Activated CD8-positive, alpha-beta memory T cell treated with anti-CD3 and anti-CD28 coated beads, Interleukin-2, amount 10 ng/mL, durations not matched to agents 7 days and 5 days (primary cell): ENCODE measurements around the gene MYH14. TPM values are rescaled to one million over a fixed set of nuclear protein-coding genes. Genes with fewer than 3 reads are reported as not detected.
"Not testable (repeated sequence)": the region's sequence is repeated elsewhere in the genome, so short reads cannot be mapped to it uniquely, and the experiment has no call there.

ENCODE experiments used
- ATAC-seq: fragments of 150-1000 bp; cut with Tn5 transposase; one replicate; pipeline ENCODE4 v1.10.0; 2021; ENCODE audit warnings: moderate library complexity
- CTCF ChIA-PET: fragments of 350-600 bp; sonication (Branson Sonifier 250); formaldehyde crosslinking; loops from one replicate; lab custom pipeline; 2021; ENCODE audit warnings: antibody characterized with exemption; lab: Charles Lee
- DNase-seq: peaks from one replicate; pipeline ENCODE4 v3.0.0-alpha.2; 2020
- H3K27ac Mint-ChIP-seq: one replicate; pipeline ENCODE4 v1.8.0; 2021; ENCODE audit warnings: mild to moderate bottlenecking, mixed read lengths
- H3K27me3 Mint-ChIP-seq: one replicate; pipeline ENCODE4 v1.8.0; 2021; ENCODE audit warnings: mixed read lengths
- H3K36me3 Mint-ChIP-seq: one replicate; pipeline ENCODE4 v1.8.0; 2021; ENCODE audit warnings: mild to moderate bottlenecking, mixed read lengths
- H3K4me1 Mint-ChIP-seq: one replicate; pipeline ENCODE4 v1.8.0; 2021; ENCODE audit warnings: mixed read lengths
- H3K4me3 Mint-ChIP-seq: one replicate; pipeline ENCODE4 v1.8.0; 2021; ENCODE audit warnings: mild to moderate bottlenecking, moderate library complexity, mixed read lengths
- H3K9me3 Mint-ChIP-seq: one replicate; pipeline ENCODE4 v1.8.0; 2022; ENCODE audit warnings: low read depth, mixed read lengths
- total RNA-seq, 2 experiments: library from RNA; stranded (reverse); gene quantifications; one replicate each; pipeline ENCODE4 v1.2.3, GENCODE V29; 2021

The MYH14 gene
- total RNA-seq, 2 experiments from 2014 or later, result not detected

DNA sequence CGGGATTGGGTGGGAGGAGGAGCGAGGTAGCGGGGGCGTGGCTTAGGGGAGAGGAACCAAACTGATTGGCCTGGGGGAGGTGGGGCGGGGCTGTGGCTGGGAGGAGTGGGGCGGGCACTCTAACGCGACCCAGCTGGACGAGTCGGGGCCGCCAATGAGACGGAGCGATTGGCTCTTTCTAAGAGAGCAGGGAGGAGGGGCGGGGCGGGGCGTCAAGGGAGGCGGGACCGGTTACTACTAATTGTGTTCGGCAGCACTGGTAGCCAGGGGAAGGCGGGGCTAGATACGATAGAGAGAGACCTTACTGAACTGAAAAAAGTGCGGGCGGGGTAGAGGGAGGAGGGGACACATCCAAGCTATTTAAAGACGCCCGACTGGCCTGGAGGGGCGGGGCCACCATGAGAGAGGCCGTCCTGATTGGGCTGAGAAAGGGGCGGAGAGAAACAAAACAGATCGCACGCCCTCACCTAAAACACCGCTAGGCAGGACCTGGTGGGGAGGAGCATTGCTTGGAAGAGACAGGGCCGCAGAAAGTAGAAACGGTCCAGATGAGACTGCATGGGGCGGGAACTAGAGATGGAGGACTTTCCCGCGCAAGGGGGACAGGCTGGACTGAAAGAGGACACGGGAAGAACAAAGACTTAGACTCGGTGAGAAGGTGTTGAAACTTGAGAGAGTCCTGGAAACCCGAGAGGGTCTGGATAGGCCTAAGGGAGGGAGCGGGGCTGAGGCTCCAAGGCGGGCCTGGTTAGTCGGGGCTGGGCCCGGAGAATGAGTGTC is 125.9 kb downstream of the MYH14 start, which contains the start of gene KCNC3:
Gene KCNC3, minus strand, starts transcription at position 232 of the 780 bp plus-strand sequence. CDS start 295 bp downstream, outside the sequence.
- CTCF ChIA-PET, result interaction anchor here (0.8 to 1.4 kb wide), 7 partner anchors 8 to 132 kb away, joined by 3 to 8 read pairs (median 3); no protein-coding TSS in a partner anchor
- peaks cover 60% of the 10 kb centered on the region for H3K4me1 Mint-ChIP-seq
- H3K27me3 Mint-ChIP-seq, result peaks cover 53% of the 10 kb centered on the region
- H3K36me3 Mint-ChIP-seq, result peaks cover 10% of the 10 kb centered on the region
- DNase-seq (peak; percentile 98), ATAC-seq (peak; percentile 61)
- H3K4me3 Mint-ChIP-seq, result peak within 1 kb of the TSS; percentile 79
- H3K27ac Mint-ChIP-seq, result peak within 1 kb of the TSS; percentile 88
- H3K9me3 Mint-ChIP-seq, result no peaks in the 10 kb centered on the region

DNA sequence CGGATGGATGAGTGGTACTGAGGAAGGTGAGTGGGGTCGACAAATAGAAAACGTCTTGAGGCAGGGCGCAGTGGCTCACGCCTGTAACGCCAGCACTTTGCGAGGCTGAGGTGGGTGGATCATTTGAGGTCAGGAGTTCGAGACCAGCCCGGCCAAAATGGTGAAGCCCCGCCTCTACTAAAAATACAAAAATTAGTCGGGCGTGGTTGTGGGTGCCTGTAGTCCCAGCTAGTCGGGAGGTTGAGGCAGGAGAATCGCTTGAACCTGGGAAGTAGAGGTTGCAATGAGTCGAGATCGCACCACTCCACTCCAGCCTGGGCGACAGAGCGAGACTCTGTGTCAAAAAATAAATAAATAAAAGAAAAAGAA is 126.5 kb downstream of the MYH14 start:
- not testable (repeated sequence) for H3K36me3 Mint-ChIP-seq, DNase-seq, H3K9me3 Mint-ChIP-seq, ATAC-seq
- CTCF ChIA-PET, result interaction anchor here (1.0 to 1.3 kb wide), 2 partner anchors 17 to 28 kb away, joined by 3 to 8 read pairs; no protein-coding TSS in a partner anchor
- Mint-ChIP-seq H3K4me1 (peaks cover 64% of the 10 kb centered on the region), H3K27ac (peak overlapping the region; percentile 88), H3K27me3 (peaks cover 50% of the 10 kb centered on the region), H3K4me3 (peak overlapping the region; percentile 79)

DNA sequence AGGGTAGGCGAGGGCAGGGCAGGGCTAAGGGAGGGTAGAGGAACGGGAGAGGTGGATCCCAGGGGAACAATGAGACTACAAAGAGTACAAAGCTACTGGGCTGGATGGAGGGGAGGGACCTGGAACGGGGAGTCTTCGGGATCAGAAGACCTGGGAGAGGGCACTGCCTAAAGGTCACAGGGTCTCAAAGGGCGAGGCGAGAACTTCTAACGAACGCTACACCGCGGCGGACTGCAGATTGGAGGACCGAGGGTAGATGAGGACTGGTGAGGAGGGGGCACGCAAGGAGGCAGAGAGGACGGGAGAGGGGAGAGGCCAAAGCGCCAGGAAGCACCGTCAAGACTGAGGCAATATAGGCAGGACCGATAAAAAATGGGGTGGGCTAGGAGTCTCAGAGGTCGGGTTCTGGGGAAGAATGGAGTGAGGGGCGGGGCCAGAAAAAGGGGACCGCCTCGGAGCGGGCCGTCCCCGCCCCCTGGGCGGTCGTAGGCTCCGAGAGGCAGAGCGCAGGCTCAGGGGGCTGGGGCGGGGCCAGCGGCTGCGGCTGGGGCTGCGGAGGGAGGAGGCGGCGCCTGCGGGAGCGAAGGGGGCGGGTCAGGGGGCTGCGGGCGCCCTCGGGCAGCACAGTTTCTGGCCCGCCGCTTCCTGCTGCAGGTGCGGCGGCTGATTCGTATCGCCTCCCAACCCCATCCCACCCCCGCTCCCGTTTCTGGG is 127.1 kb downstream of the MYH14 start:
- Mint-ChIP-seq H3K27ac (peak overlapping the region; percentile 73), H3K9me3 (no peaks in the 10 kb centered on the region), H3K36me3 (peaks cover 10% of the 10 kb centered on the region), H3K4me3 (peak overlapping the region; percentile 81), H3K27me3 (peaks cover 50% of the 10 kb centered on the region), H3K4me1 (peaks cover 70% of the 10 kb centered on the region)
- ATAC-seq (peak; percentile 54), DNase-seq (peak; percentile 92)
- CTCF ChIA-PET, result no interaction called here

DNA sequence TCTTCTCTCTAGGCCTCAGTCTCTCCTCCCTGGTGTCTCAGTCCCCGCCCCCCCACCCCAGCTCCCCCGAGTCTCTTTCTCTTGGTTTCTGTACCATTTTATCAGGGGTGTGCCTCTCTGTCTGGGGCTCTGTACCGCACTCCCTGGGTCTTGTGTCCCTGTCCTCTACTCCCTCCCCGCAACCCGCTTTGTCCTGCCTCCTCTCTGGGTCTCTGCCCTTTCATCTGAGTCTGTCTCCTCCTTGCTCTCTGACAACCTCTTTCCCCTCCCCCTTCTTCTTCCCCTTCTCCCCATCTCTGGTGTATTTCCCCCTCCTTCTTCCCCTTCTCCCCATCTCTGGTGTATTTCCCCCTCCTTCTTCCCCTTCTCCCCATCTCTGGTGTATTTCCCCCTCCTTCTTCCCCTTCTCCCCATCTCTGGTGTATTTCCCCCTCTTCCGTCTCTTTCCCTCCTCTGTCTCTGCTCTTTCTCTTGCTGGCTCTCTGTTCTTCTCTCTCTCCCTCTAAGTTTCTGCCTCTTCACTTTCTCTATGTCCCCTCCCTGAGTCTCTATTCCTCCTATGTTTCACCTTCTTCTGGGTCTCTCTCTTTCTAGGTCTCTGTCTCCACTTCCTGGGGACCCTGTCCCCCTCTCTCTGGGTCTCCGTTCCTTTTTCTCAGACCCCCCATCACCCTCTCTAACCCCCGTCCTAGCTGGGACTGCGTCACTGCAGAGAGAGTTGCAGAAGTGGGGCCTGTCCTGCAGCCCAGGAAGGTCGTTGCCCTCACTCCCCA is 128.0 kb downstream of the MYH14 start:
- Mint-ChIP-seq H3K27me3 (peaks cover 50% of the 10 kb centered on the region), H3K36me3 (peaks cover 10% of the 10 kb centered on the region), H3K4me1 (peaks cover 69% of the 10 kb centered on the region), H3K4me3 (peak overlapping the region; percentile 81), H3K27ac (peak overlapping the region; percentile 80), H3K9me3 (no peaks in the 10 kb centered on the region)
- DNase-seq (no peak), ATAC-seq (no peak)
- CTCF ChIA-PET, result interaction anchor here (3.2 kb wide), 1 partner anchor 26 kb away, joined by 17 read pairs; no protein-coding TSS in a partner anchor

DNA sequence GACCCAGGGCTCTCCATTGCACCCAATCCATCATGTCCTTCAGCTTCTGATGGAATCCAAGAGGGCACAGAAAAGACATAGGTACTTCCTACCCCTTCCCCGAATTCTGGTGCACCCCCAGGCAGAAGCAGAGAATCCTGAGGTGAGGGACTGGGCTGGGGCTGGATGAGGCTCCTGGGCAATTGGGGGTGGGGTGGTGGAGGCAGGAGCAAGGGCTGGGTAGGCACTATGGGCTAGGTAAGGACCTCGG is 128.5 kb downstream of the MYH14 start:
- no peaks in the 10 kb centered on the region for H3K9me3 Mint-ChIP-seq
- CTCF ChIA-PET, result interaction anchor here (3.2 kb wide), 1 partner anchor 26 kb away, joined by 17 read pairs; no protein-coding TSS in a partner anchor
- peaks cover 66% of the 10 kb centered on the region for H3K4me1 Mint-ChIP-seq
- H3K27me3 Mint-ChIP-seq, result peaks cover 45% of the 10 kb centered on the region
- ATAC-seq (no peak), DNase-seq (no peak)
- peak overlapping the region; percentile 81 for H3K4me3 Mint-ChIP-seq
- H3K27ac Mint-ChIP-seq, result no peak overlapping the region
- H3K36me3 Mint-ChIP-seq, result peaks cover 10% of the 10 kb centered on the region

DNA sequence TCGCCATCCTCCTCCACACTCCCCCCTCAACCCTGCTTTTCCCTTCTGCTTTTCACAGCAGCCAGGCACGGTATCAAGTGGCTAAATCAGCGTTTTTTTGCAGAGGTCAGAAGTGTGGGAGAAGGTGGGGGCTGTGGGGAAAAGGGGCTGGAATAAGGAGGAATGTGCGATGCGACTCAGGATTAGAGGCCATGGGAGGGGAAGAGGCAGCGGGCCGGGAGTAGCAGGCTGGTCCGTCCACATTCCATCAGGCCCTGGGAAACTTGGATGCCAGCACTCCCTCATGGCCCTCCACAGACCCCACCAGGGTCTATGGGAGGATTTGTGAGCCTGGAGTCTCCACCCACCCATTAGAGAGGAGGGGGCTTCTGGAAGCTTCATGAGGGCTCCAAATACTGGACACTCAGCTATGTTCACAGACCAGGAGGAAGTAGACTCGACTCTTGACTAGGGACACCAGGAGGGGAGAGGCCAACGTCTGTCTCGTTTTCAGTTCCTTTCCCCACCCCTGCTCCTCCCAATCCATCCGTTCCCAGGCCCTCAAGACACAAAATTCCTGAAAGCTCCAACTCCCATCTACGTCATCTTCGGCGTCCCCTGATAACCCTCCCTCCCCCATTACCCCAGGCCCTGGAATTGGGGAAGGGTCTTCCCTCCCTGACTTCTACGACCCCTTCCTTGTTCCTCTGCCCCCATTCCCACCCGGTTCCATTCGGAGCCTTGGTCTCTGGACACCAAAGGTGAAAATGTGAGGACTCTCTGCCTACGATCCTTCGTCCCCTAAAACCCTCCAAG is 129.0 kb downstream of the MYH14 start:
- Mint-ChIP-seq H3K36me3 (peaks cover 10% of the 10 kb centered on the region), H3K4me1 (peaks cover 62% of the 10 kb centered on the region), H3K27ac (peak overlapping the region; percentile 62), H3K9me3 (no peaks in the 10 kb centered on the region), H3K4me3 (peak overlapping the region; percentile 81), H3K27me3 (peaks cover 39% of the 10 kb centered on the region)
- CTCF ChIA-PET, result interaction anchor here (1.7 to 3.2 kb wide), 2 partner anchors 25 to 42 kb away, joined by 3 to 17 read pairs; no protein-coding TSS in a partner anchor
- ATAC-seq (no peak), DNase-seq (no peak)

DNA sequence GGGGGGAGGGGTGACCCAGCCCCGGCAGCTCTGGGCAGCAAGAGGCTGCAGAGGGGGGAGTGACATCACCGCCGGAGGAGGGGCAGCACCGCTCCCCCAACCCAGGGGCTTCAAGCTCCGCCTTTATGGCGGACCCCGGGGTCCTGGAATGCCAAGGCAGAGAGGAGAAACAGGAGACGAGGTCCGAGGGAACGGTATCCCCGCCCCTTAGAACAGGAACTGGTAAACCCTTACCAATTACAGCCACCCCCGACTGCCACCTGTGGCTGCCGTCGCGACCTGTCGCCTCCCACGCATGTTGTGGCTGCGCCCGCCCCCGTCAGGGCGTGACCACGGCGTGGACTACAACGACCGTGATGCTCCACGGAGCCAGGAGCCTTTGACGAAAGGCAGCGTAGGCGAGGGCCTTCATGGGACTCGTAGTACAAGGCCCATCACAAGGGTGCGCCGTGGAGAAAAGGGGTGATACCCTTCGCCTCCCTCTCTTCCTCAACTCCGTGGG is 129.9 kb downstream of the MYH14 start:
- Mint-ChIP-seq H3K4me3 (peak overlapping the region; percentile 81), H3K27me3 (peaks cover 35% of the 10 kb centered on the region), H3K9me3 (no peaks in the 10 kb centered on the region), H3K27ac (peak overlapping the region; percentile 90), H3K4me1 (peaks cover 58% of the 10 kb centered on the region), H3K36me3 (peaks cover 10% of the 10 kb centered on the region)
- CTCF ChIA-PET, result interaction anchor here (0.9 to 3.2 kb wide), 4 partner anchors 24 to 589 kb away, joined by 3 to 17 read pairs (median 4); partner anchors contain the start of gene NR1H2
- DNase-seq (peak; percentile 97), ATAC-seq (peak; percentile 76)

DNA sequence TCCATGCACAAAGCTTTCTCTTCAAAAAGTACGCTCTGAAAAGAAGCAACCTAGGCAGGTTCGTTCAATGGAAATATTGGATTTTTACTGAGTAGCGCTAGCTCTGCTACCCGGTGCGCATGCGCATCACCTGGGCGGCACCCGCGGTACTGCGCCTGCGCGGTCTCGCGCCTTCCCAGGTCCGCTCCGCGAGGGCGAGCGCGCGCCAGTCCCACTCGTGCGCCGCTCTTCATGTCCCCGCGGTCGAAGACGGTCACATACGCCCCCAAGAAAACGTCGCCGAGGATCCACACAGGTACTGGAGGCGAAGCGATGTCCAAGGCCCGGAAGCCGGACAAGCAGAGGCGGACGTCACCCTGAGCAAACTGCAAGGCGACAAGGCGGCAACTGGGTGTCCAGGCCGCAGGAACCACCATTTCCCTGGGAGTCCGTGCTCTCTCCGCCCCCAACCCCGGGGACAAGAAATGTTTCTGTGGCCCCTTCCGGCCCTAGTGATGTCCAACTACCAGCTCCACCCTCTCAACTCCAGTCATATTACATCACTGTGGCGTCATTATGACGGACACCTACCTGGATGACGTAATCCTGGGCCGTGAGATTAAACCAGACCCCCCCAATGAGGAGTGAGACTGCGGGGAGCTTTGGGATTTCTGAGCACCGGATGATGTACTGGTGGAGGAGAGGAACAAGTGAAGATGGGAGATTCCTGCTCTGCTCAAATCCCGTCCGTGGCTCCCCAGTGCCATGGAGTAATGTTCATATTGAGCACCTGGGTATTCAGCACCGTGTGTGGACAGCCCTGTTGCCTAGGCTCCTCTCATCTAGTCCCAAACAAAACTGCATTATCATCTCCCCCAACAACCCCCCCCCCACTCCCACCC is 130.6 kb downstream of the MYH14 start:
- CTCF ChIA-PET, result interaction anchor here (0.6 to 3.2 kb wide), 8 partner anchors 10 to 588 kb away, joined by 3 to 17 read pairs (median 4); partner anchors contain the start of gene NR1H2
- H3K36me3 Mint-ChIP-seq, result peaks cover 10% of the 10 kb centered on the region
- peaks cover 37% of the 10 kb centered on the region for H3K27me3 Mint-ChIP-seq
- peaks cover 58% of the 10 kb centered on the region for H3K4me1 Mint-ChIP-seq
- peak overlapping the region; percentile 81 for H3K4me3 Mint-ChIP-seq
- DNase-seq, result no peak
- H3K27ac Mint-ChIP-seq, result peak overlapping the region; percentile 90
- H3K9me3 Mint-ChIP-seq, result no peaks in the 10 kb centered on the region
- ATAC-seq, result peak; percentile 34

DNA sequence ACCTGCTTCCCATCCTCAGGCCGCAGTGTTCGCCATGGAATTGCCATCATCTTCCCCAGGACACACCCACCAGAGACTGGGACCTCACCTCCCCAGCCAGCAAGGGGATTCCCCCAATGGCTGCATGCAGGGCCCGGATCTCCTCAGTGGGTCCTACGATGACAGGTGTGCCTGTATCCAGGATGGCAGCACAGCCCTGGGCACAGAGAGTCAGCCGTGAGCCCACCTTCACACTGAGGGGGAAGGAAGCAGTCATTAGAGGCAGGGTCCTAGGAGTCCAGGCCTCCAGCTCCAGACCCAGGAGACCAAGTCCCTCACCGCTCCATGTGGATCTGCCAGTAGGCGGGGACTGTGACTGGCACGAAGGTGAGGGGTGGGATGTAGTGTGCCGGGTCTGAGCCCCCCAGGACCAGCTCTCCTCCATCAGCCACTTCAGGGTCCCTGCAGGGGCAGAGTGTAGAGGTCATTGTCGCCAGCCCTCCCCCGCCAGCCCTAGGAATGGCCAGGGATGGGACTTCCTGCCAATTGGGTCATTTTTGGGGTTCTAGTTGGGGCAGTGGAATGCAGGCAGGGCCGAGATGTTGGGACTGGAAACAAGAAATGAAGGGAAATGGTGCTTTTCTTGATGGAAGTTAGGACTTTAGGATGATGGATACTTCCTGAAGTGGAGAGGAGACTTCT is 131.5 kb downstream of the MYH14 start:
- CTCF ChIA-PET, result interaction anchor here (0.5 to 3.2 kb wide), 7 partner anchors 9 to 1726 kb away, joined by 3 to 17 read pairs (median 4); partner anchors contain the start of gene NR1H2
- no peak overlapping the region for H3K27ac Mint-ChIP-seq
- peaks cover 28% of the 10 kb centered on the region for H3K27me3 Mint-ChIP-seq
- DNase-seq, result no peak
- peaks cover 52% of the 10 kb centered on the region for H3K4me1 Mint-ChIP-seq
- peak overlapping the region; percentile 1 for H3K4me3 Mint-ChIP-seq
- no peaks in the 10 kb centered on the region for H3K9me3 Mint-ChIP-seq
- peaks cover 3% of the 10 kb centered on the region for H3K36me3 Mint-ChIP-seq
- no peak for ATAC-seq

DNA sequence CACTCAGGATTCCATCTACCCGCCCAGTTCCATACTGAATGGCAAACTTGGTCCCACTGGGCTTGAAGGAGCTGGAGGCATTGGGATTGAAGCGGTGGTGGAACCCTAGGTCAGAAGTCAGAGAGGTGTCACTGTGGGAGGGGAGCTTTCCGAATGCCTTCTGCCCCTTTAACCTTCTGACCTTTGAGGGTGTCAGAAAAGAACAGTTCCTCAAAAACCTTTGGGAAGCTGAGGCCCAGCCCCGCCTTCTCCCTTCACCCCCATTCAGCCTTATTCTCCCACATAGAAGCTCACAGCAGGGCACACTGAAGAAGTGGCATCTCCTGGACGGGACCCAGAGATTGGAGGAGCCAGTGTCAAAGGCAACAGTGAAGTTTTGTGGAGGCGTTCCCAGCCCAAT is 133.6 kb downstream of the MYH14 start:
- H3K27ac Mint-ChIP-seq, H3K4me3 Mint-ChIP-seq, H3K9me3 Mint-ChIP-seq, ATAC-seq, DNase-seq, H3K36me3 Mint-ChIP-seq: not testable (repeated sequence)
- Mint-ChIP-seq H3K27me3 (peaks cover 10% of the 10 kb centered on the region), H3K4me1 (peaks cover 37% of the 10 kb centered on the region)
- CTCF ChIA-PET, result interaction anchor here (1.2 kb wide), 1 partner anchor 21 kb away, joined by 5 read pairs; no protein-coding TSS in a partner anchor

DNA sequence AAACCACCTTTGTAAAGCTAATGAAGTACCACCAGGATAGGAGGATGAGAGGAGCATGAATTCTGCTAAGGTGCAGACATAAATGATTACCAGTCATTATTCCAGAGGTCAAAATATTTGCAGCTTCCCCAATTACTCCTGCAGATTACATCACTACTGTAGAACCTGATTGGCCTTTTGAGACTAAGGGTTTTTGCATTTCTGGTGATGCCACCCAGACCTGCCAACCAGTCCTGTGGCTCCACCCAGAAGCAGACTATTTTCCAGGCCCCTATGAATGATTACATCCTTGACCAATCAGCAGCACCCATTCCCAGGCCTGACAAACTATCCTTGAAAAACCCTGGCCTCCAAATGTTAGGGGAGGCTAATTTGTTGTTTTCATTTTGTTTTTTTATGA is 136.9 kb downstream of the MYH14 start:
- ATAC-seq (no peak), DNase-seq (no peak)
- peaks cover 3% of the 10 kb centered on the region for H3K9me3 Mint-ChIP-seq
- H3K27me3 Mint-ChIP-seq, result peaks cover 2% of the 10 kb centered on the region
- no peak overlapping the region for H3K4me3 Mint-ChIP-seq
- H3K36me3 Mint-ChIP-seq, result peaks cover 14% of the 10 kb centered on the region
- peaks cover 18% of the 10 kb centered on the region for H3K4me1 Mint-ChIP-seq
- CTCF ChIA-PET, result interaction anchor here (1.5 kb wide), 1 partner anchor 17 kb away, joined by 6 read pairs; no protein-coding TSS in a partner anchor
- H3K27ac Mint-ChIP-seq, result no peak overlapping the region
